ENCODE data around the gene CCDC192. TPM values are rescaled to one million over a fixed set of nuclear protein-coding genes. Genes with fewer than 3 reads are reported as not detected.

Gene CCDC192
- total RNA-seq, 3 donors from 2014 or later: 1.3 TPM; not detected in 2

GRCh38 chr5:127931396-127931795, 228.2 kb downstream of the CCDC192 start:
- H3K36me3 ChIP-seq: no peaks in the 10 kb centered on the region
- H3K9me3 ChIP-seq: no peaks in the 10 kb centered on the region
- H3K4me1 ChIP-seq: no peaks in the 10 kb centered on the region
- intact Hi-C loops (cut with DNase I; ENCODE audit: low total_unique reads): no loop called here
- no peaks in the 10 kb centered on the region for H3K27me3 ChIP-seq
- H3K27ac ChIP-seq: no peak overlapping the region
- TF ChIP-seq CTCF (IDR thresholded peaks at IDR 0.05) (no peak), POLR2AphosphoS5 (IDR thresholded peaks at IDR 0.05) (no peak), POLR2A (IDR thresholded peaks at IDR 0.05) (no peak)
- DNase-seq (ENCODE audit: low spot score in 2 of 2): no peak
- no peak overlapping the region for H3K4me3 ChIP-seq

GRCh38 chr5:127933348-127933747, 230.2 kb downstream of the CCDC192 start:
- intact Hi-C loops (cut with DNase I; ENCODE audit: low total_unique reads): no loop called here
- Histone ChIP-seq H3K27ac (no peak overlapping the region), H3K27me3 (no peaks in the 10 kb centered on the region), H3K9me3 (no peaks in the 10 kb centered on the region), H3K4me3 (no peak overlapping the region), H3K4me1 (no peaks in the 10 kb centered on the region), H3K36me3 (no peaks in the 10 kb centered on the region)
- no peak for DNase-seq (ENCODE audit: low spot score in 2 of 2)
- no peak for TF ChIP-seq POLR2AphosphoS5 (IDR thresholded peaks at IDR 0.05)
- no peak for TF ChIP-seq POLR2A (IDR thresholded peaks at IDR 0.05)
- TF ChIP-seq CTCF (IDR thresholded peaks at IDR 0.05): no peak

- no peaks in the 10 kb centered on the region for H3K36me3 ChIP-seq
- no peaks in the 10 kb centered on the region for H3K9me3 ChIP-seq
- intact Hi-C loops (cut with DNase I; ENCODE audit: low total_unique reads): no loop called here
- H3K27me3 ChIP-seq: no peaks in the 10 kb centered on the region
- no peak overlapping the region for H3K4me3 ChIP-seq
- H3K27ac ChIP-seq: no peak overlapping the region
- no peak for DNase-seq (ENCODE audit: low spot score in 2 of 2)
- H3K4me1 ChIP-seq: no peaks in the 10 kb centered on the region
- TF ChIP-seq CTCF (IDR thresholded peaks at IDR 0.05) (no peak), POLR2A (IDR thresholded peaks at IDR 0.05) (no peak), POLR2AphosphoS5 (IDR thresholded peaks at IDR 0.05) (no peak)
Measured at GRCh38 chr5:127934791-127935256, 231.6 kb downstream of the CCDC192 start.

GRCh38 chr5:127935398-127935797, 232.2 kb downstream of the CCDC192 start:
- no peak overlapping the region for H3K27ac ChIP-seq
- intact Hi-C loops (cut with DNase I; ENCODE audit: low total_unique reads): no loop called here

GRCh38 chr5:127936439-127936972, 233.3 kb downstream of the CCDC192 start:
- TF ChIP-seq POLR2AphosphoS5 (IDR thresholded peaks at IDR 0.05): no peak
- Histone ChIP-seq H3K36me3 (no peaks in the 10 kb centered on the region), H3K27ac (no peak overlapping the region), H3K4me1 (no peaks in the 10 kb centered on the region), H3K4me3 (no peak overlapping the region), H3K27me3 (no peaks in the 10 kb centered on the region), H3K9me3 (no peaks in the 10 kb centered on the region)
- no peak for DNase-seq (ENCODE audit: low spot score in 2 of 2)
- intact Hi-C loops (cut with DNase I; ENCODE audit: low total_unique reads): no loop called here

More at GRCh38 chr5:127935398-127935797, 232.2 kb downstream of the CCDC192 start:
- Histone ChIP-seq H3K27me3 (no peaks in the 10 kb centered on the region), H3K4me1 (no peaks in the 10 kb centered on the region), H3K36me3 (no peaks in the 10 kb centered on the region), H3K4me3 (no peak overlapping the region), H3K9me3 (no peaks in the 10 kb centered on the region)
- no peak for DNase-seq (ENCODE audit: low spot score in 2 of 2)
- no peak for TF ChIP-seq CTCF (IDR thresholded peaks at IDR 0.05)
- no peak for TF ChIP-seq POLR2A (IDR thresholded peaks at IDR 0.05)

- Histone ChIP-seq H3K27me3 (no peaks in the 10 kb centered on the region), H3K36me3 (no peaks in the 10 kb centered on the region), H3K27ac (no peak overlapping the region), H3K9me3 (no peaks in the 10 kb centered on the region), H3K4me3 (no peak overlapping the region), H3K4me1 (no peaks in the 10 kb centered on the region)
- intact Hi-C loops (cut with DNase I; ENCODE audit: low total_unique reads): no loop called here
- no peak for DNase-seq (ENCODE audit: low spot score in 2 of 2)
- no peak for TF ChIP-seq CTCF (IDR thresholded peaks at IDR 0.05)
- TF ChIP-seq POLR2AphosphoS5 (IDR thresholded peaks at IDR 0.05): no peak
- TF ChIP-seq POLR2A (IDR thresholded peaks at IDR 0.05): no peak
Measured at GRCh38 chr5:127938746-127939145, 235.6 kb downstream of the CCDC192 start.
